Left ventricle myocardium inferior (tissue), 1 donor: ENCODE results near the gene DIAPH2. TPM values are rescaled to one million over a fixed set of nuclear protein-coding genes. Genes with fewer than 3 reads are reported as not detected.

Experiments
- DNase-seq: peaks from one replicate; pipeline ENCODE4 v3.0.0-alpha.2; 2020
- H3K27ac ChIP-seq: fragments of 200-600 bp; replicated peaks from 2 replicates; pipeline ENCODE4 v1.8.0; 2021
- H3K27me3 ChIP-seq: fragments of 200-600 bp; 2 replicates; pipeline ENCODE4 v1.8.0; 2021; ENCODE audit warnings: low read depth
- H3K36me3 ChIP-seq: fragments of 200-600 bp; 2 replicates; pipeline ENCODE4 v1.8.0; 2021
- H3K4me1 ChIP-seq: fragments of 200-600 bp; 2 replicates; pipeline ENCODE4 v1.8.0; 2021
- H3K4me3 ChIP-seq: fragments of 200-600 bp; 2 replicates; pipeline ENCODE4 v1.8.0; 2021; ENCODE audit warnings: mild to moderate bottlenecking, moderate library complexity
- H3K9me3 ChIP-seq: fragments of 200-600 bp; replicated peaks from 2 replicates; pipeline ENCODE4 v1.8.0; 2021
- CTCF ChIP-seq: fragments of 200-600 bp; IDR thresholded peaks from 2 replicates; pipeline ENCODE4 v1.8.0; 2021; ENCODE audit warnings: antibody characterized with exemption, mild to moderate bottlenecking, borderline replicate concordance
- intact Hi-C: fragments of 100-400 bp; cut with micrococcal nuclease; formaldehyde crosslinking; loops from one replicate; pipeline ENCODE4 v1.11.0; 2022
- total RNA-seq: library from RNA; stranded (reverse); fragmentation: NEBNext Ultra II Directional; extraction: Animal tissue kit (Norgen Biotek cat#: 25700); gene quantifications from one replicate; pipeline ENCODE4 v1.2.1, GENCODE V29; 2021
- donor health status: DM: no; HTN: yes; CAD: no; lungs with severe emphysema.

DIAPH2 gene
- total RNA-seq, 1 donor from 2014 or later, result 9.3 TPM

- H3K4me3 ChIP-seq, result no peak overlapping the region
- H3K9me3 ChIP-seq, result no peaks in the 10 kb centered on the region
- DNase-seq, result no peak
- H3K27ac ChIP-seq, result no peak overlapping the region
- no peak for TF ChIP-seq CTCF
- no peaks in the 10 kb centered on the region for H3K4me1 ChIP-seq
- H3K27me3 ChIP-seq, result no peaks in the 10 kb centered on the region
- no peaks in the 10 kb centered on the region for H3K36me3 ChIP-seq
- intact Hi-C loops, result no loop called here
Observed at GRCh38 chrX:97159916-97160800, 475.5 kb downstream of the DIAPH2 start.

- intact Hi-C loops, result no loop called here
- Histone ChIP-seq H3K36me3 (no peaks in the 10 kb centered on the region), H3K9me3 (no peaks in the 10 kb centered on the region), H3K4me3 (no peak overlapping the region), H3K27me3 (no peaks in the 10 kb centered on the region), H3K4me1 (no peaks in the 10 kb centered on the region), H3K27ac (no peak overlapping the region)
- TF ChIP-seq CTCF, result no peak
- DNase-seq, result no peak
Observed at GRCh38 chrX:97167333-97167732, 482.7 kb downstream of the DIAPH2 start.

- Histone ChIP-seq H3K36me3 (no peaks in the 10 kb centered on the region), H3K4me3 (no peak overlapping the region), H3K27ac (no peak overlapping the region), H3K27me3 (no peaks in the 10 kb centered on the region), H3K9me3 (no peaks in the 10 kb centered on the region), H3K4me1 (no peaks in the 10 kb centered on the region)
- intact Hi-C loops, result no loop called here
- no peak for TF ChIP-seq CTCF
- no peak for DNase-seq
Observed at GRCh38 chrX:97168646-97169045, 484.0 kb downstream of the DIAPH2 start.

GRCh38 chrX:97175147-97175546, 490.5 kb downstream of the DIAPH2 start:
- no peaks in the 10 kb centered on the region for H3K4me1 ChIP-seq
- no peak overlapping the region for H3K27ac ChIP-seq
- H3K36me3 ChIP-seq, result no peaks in the 10 kb centered on the region
- TF ChIP-seq CTCF, result no peak
- intact Hi-C loops, result no loop called here
- H3K27me3 ChIP-seq, result no peaks in the 10 kb centered on the region
- H3K4me3 ChIP-seq, result no peak overlapping the region
- peaks cover 10% of the 10 kb centered on the region for H3K9me3 ChIP-seq
- DNase-seq, result no peak

GRCh38 chrX:97189668-97190067, 505.0 kb downstream of the DIAPH2 start:
- DNase-seq, result no peak
- TF ChIP-seq CTCF, result no peak
- H3K4me1 ChIP-seq, result no peaks in the 10 kb centered on the region
- H3K36me3 ChIP-seq, result no peaks in the 10 kb centered on the region
- intact Hi-C loops, result no loop called here
- H3K27ac ChIP-seq, result no peak overlapping the region
- no peaks in the 10 kb centered on the region for H3K27me3 ChIP-seq
- H3K4me3 ChIP-seq, result no peak overlapping the region
- no peaks in the 10 kb centered on the region for H3K9me3 ChIP-seq
